Activated naive CD8-positive, alpha-beta T cell treated with anti-CD3 and anti-CD28 coated beads for 36 hours (primary cell): Measurements from ENCODE around the gene SALL4. TPM values are rescaled to one million over a fixed set of nuclear protein-coding genes. Genes with fewer than 3 reads are reported as not detected.

Experiments used
- DNase-seq: peaks from one replicate; pipeline ENCODE4 v3.0.0; 2021
- H3K27ac Mint-ChIP-seq: one replicate; pipeline ENCODE4 v1.8.0; 2022; ENCODE audit warnings: mild to moderate bottlenecking, moderate library complexity, mixed read lengths
- H3K27me3 Mint-ChIP-seq: one replicate; pipeline ENCODE4 v1.8.0; 2022; ENCODE audit warnings: mild to moderate bottlenecking, mixed read lengths
- H3K36me3 Mint-ChIP-seq: one replicate; pipeline ENCODE4 v1.8.0; 2021; ENCODE audit warnings: mild to moderate bottlenecking, mixed read lengths
- H3K4me1 Mint-ChIP-seq: one replicate; pipeline ENCODE4 v1.8.0; 2021; ENCODE audit warnings: mixed read lengths
- H3K4me3 Mint-ChIP-seq: one replicate; pipeline ENCODE4 v1.8.0; 2022; ENCODE audit warnings: mild to moderate bottlenecking, moderate library complexity, mixed read lengths
- H3K9me3 Mint-ChIP-seq: one replicate; pipeline ENCODE4 v1.8.0; 2022; ENCODE audit warnings: mixed read lengths
- total RNA-seq, 2 experiments: library from RNA; stranded (reverse); gene quantifications; one replicate each; pipeline ENCODE4 v1.2.3, GENCODE V29; 2021

SALL4 gene
- total RNA-seq, 2 experiments from 2014 or later = 0.43 to 0.66 TPM

DNA sequence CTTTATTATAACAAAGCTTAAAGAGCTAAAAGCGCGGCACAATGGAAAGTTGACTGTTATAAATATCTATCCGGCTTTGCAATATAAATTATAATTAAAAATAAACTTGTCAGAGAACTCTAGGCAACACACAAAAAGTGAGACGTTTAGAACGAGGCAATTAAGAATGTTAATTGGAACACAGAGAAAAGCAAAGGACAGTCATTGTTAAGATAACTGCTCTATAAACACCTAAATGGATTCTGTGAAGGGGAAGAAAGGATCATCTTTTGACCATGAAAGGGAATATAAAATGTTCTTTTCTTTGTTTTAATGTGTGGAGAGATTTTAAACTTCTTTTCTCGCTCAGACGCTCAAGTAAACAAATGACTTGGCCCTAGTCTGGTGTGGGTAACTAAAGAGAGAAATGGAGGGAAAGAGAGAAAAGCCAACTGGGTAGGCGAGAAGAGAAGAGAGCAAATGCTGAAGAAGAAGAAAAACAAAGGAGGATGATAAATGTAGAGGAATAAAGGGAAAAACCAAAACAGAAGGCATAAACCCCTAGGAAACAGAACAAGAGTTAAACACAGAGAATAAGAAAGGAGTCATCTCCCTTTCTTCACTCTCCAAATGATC, 9.3 kb upstream of the SALL4 start:
- no peak overlapping the region for H3K27ac Mint-ChIP-seq
- DNase-seq = no peak
- H3K9me3 Mint-ChIP-seq = no peaks in the 10 kb centered on the region
- no peaks in the 10 kb centered on the region for H3K36me3 Mint-ChIP-seq
- peaks cover 7% of the 10 kb centered on the region for H3K27me3 Mint-ChIP-seq
- H3K4me3 Mint-ChIP-seq = no peak overlapping the region
- no peaks in the 10 kb centered on the region for H3K4me1 Mint-ChIP-seq

GRCh38 chr20:51811042-51811355, 8.7 kb upstream of the SALL4 start:
- Mint-ChIP-seq H3K4me3 (no peak overlapping the region), H3K36me3 (no peaks in the 10 kb centered on the region), H3K9me3 (no peaks in the 10 kb centered on the region), H3K27me3 (peaks cover 7% of the 10 kb centered on the region), H3K4me1 (no peaks in the 10 kb centered on the region), H3K27ac (no peak overlapping the region)
- DNase-seq = no peak

DNA sequence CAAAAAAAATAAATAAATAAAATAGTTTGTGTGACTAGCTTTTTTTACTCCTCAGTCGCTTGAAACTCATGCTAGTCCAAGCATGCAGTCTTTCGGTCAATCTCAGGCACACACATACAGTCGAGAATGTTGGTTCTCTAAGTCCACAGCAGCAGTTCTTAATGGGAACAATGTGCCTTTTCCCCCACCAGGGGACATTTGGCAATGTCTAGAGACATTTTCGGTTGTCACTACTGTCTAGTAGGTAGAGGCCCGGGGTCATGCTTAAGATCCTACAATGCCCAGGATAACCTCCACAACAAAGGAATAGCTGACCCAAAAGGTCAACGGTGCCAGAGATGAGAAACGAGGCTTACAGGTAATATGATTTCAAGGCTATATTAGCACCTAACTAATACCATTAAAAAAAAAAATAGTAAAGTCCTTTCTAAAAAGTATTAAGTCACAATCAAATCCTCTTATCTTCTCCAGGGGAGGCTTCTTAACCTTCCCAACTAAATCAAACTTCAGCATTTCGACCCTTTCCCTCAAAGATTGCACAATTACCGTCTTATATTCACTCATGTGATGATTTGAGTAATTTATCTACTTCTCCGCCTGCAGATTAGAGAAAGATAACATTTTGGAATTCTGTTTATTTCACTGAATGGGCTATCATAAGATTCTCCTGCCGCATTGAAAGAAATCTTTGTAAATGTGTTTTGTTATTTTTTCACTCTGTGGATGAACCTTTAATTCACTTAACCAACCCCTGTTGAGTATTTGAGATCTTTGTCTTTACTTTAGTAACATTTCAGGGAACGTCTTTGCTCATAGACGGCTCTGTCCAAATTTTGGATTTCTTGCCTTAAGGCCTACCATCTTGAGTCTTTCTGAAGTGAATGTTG, 8.1 kb upstream of the SALL4 start:
- Mint-ChIP-seq H3K4me1 (no peaks in the 10 kb centered on the region), H3K27ac (no peak overlapping the region), H3K4me3 (no peak overlapping the region), H3K27me3 (peaks cover 7% of the 10 kb centered on the region), H3K36me3 (no peaks in the 10 kb centered on the region), H3K9me3 (no peaks in the 10 kb centered on the region)
- no peak for DNase-seq

- H3K4me3 Mint-ChIP-seq = no peak overlapping the region
- peaks cover 24% of the 10 kb centered on the region for H3K27me3 Mint-ChIP-seq
- H3K4me1 Mint-ChIP-seq = no peaks in the 10 kb centered on the region
- H3K27ac Mint-ChIP-seq = no peak overlapping the region
- H3K36me3 Mint-ChIP-seq = no peaks in the 10 kb centered on the region
- no peaks in the 10 kb centered on the region for H3K9me3 Mint-ChIP-seq
- DNase-seq = no peak
Observed at GRCh38 chr20:51807720-51808250, 5.5 kb upstream of the SALL4 start.

- H3K4me3 Mint-ChIP-seq = no peak overlapping the region
- peaks cover 52% of the 10 kb centered on the region for H3K27me3 Mint-ChIP-seq
- H3K9me3 Mint-ChIP-seq = no peaks in the 10 kb centered on the region
- no peak for DNase-seq
- no peak overlapping the region for H3K27ac Mint-ChIP-seq
- H3K4me1 Mint-ChIP-seq = peaks cover 4% of the 10 kb centered on the region
- H3K36me3 Mint-ChIP-seq = no peaks in the 10 kb centered on the region
Observed at GRCh38 chr20:51804754-51805153, 2.4 kb upstream of the SALL4 start.

- Mint-ChIP-seq H3K27ac (no peak overlapping the region), H3K4me3 (no peak overlapping the region), H3K4me1 (peaks cover 4% of the 10 kb centered on the region), H3K27me3 (peaks cover 66% of the 10 kb centered on the region), H3K9me3 (no peaks in the 10 kb centered on the region), H3K36me3 (no peaks in the 10 kb centered on the region)
- no peak for DNase-seq
Observed at GRCh38 chr20:51803148-51803854, 980 bp upstream of the SALL4 start.

DNA sequence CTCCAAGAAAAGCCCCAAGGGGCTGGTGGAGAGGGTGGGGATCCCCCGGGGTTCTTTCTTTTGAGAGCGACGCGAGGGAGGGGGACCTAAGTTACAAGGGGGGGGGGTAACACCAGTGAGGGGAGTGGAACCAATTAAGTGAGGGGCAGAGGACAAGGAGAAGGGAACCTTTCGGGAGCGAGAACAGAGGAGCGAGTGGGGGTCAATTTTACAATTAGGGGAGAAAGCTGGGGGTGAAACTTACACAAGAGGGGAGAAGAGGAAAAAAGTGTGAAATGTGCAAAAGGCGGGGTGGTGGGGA, 548 bp downstream of the SALL4 start:
- DNase-seq = no peak
- no peaks in the 10 kb centered on the region for H3K9me3 Mint-ChIP-seq
- no peak overlapping the region for H3K4me3 Mint-ChIP-seq
- no peaks in the 10 kb centered on the region for H3K36me3 Mint-ChIP-seq
- H3K4me1 Mint-ChIP-seq = peaks cover 4% of the 10 kb centered on the region
- H3K27me3 Mint-ChIP-seq = peaks cover 71% of the 10 kb centered on the region
- H3K27ac Mint-ChIP-seq = no peak overlapping the region

DNA sequence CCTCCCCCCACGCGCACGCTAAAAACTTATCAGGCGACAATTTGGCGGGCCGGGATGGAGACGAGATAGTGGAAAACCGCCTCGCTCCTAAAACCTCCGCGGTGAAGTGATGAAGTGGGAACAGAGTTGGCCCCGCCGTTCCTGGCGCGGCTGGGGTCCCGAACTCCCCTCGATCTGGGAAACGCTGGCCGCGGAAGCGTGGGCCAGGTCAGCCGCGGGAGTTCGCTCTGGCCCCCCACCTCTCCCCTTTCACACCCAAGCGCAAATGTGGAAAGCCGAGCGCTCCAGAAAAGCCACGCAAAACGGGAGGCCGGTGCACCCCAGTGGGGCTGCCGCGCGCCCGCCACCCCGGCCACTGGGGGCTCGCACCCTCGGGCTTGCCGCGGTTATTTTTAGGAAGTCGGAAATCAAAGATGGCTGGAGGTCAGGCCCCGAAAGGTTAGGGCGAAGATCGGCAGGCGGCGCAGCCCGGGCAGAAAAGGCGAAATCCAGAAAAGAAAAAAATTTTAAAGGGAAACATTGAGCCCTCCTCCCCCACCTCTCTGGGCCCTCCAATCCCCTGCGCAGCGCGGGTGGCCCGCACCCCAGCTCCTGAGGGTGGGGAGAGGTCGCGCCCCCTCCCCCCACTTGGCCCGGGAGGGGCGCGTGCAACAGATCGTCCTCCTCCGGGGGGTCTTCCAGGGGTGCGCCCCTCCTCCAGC, 1.0 kb downstream of the SALL4 start:
- Mint-ChIP-seq H3K27ac (no peak overlapping the region), H3K4me1 (peaks cover 4% of the 10 kb centered on the region), H3K4me3 (peak overlapping the region; percentile 47), H3K36me3 (no peaks in the 10 kb centered on the region), H3K9me3 (no peaks in the 10 kb centered on the region), H3K27me3 (peaks cover 72% of the 10 kb centered on the region)
- no peak for DNase-seq

GRCh38 chr20:51800872-51801121, 1.5 kb downstream of the SALL4 start:
- Mint-ChIP-seq H3K27me3 (peaks cover 76% of the 10 kb centered on the region), H3K27ac (no peak overlapping the region), H3K4me1 (peaks cover 4% of the 10 kb centered on the region), H3K4me3 (peak overlapping the region; percentile 47), H3K9me3 (no peaks in the 10 kb centered on the region), H3K36me3 (no peaks in the 10 kb centered on the region)
- DNase-seq = peak; percentile 12

DNA sequence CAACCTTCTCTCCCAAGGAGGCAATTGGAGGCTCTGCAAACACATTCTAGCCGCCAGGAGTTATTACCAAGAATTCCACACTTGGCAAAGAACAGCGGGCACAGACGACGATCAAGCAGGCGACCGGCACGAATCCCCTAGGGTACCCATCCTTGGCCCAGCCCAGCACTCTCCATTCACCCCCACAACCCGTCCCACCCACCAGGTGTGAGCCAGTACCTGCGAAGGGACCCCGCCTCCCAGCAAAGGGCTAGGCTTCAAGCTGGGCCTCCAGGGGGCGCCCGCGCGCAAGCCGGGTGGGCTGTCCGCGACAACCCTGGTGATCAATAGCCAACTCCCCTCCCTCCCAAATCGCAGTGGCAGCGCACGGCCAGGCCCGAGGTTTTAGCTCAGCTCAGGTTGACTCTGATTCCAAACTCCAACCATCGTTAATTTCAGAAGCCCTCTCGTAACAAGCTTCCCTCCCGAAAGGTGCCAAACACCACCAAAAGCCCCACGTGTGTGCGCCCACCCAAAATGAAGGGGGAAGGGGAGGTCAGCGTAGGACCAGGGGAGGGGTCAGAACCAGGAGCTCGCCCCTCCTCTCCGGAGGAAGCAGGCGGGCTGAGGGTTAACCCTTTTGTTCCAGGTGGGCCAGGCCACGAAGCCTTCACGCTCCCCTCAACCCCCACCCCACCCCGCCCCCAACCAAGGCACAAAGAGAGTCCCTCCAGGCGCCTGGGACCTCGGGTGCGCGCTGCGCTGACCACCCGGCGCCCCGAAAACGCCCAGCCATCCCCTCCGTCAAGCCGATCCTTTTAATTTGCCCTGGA, 2.1 kb downstream of the SALL4 start:
- Mint-ChIP-seq H3K27me3 (peaks cover 76% of the 10 kb centered on the region), H3K4me3 (peak overlapping the region; percentile 47), H3K36me3 (no peaks in the 10 kb centered on the region)

DNA sequence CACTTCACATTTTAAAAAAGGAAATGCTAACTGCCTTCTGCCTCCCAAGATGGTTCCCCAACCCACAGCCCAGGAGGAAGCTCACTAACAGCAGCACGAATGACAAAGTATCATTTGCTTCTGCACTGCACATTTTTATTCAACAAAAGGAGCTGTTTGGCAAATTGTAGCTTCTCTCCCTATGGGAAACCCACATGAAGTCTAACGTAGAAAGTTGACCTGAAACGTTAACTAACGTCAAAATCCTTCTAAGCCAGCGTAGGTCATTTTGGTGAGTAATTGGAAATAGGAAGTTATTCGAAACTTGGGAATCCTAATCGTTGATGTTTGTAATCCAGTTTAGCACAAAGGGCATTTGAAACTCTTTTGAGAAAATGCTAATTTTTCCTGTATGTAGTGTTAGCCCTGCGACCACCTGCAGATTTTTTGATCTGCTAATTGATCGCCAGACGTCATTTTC, 2.9 kb downstream of the SALL4 start:
- H3K36me3 Mint-ChIP-seq = no peaks in the 10 kb centered on the region
- H3K27ac Mint-ChIP-seq = no peak overlapping the region
- H3K4me3 Mint-ChIP-seq = no peak overlapping the region
- no peak for DNase-seq
- H3K27me3 Mint-ChIP-seq = peaks cover 75% of the 10 kb centered on the region
- H3K9me3 Mint-ChIP-seq = no peaks in the 10 kb centered on the region
- H3K4me1 Mint-ChIP-seq = peaks cover 4% of the 10 kb centered on the region

More for the DNA sequence above, 2.1 kb downstream of the SALL4 start:
- peak; percentile 78 for DNase-seq
- Mint-ChIP-seq H3K27ac (no peak overlapping the region), H3K4me1 (peaks cover 4% of the 10 kb centered on the region), H3K9me3 (no peaks in the 10 kb centered on the region)

GRCh38 chr20:51797357-51798025, 4.8 kb downstream of the SALL4 start:
- no peak overlapping the region for H3K4me3 Mint-ChIP-seq
- H3K27ac Mint-ChIP-seq = no peak overlapping the region
- peaks cover 66% of the 10 kb centered on the region for H3K27me3 Mint-ChIP-seq
- H3K9me3 Mint-ChIP-seq = no peaks in the 10 kb centered on the region
- peaks cover 4% of the 10 kb centered on the region for H3K4me1 Mint-ChIP-seq
- DNase-seq = no peak
- no peaks in the 10 kb centered on the region for H3K36me3 Mint-ChIP-seq

GRCh38 chr20:51796340-51796739, 6.0 kb downstream of the SALL4 start:
- H3K4me1 Mint-ChIP-seq = peaks cover 4% of the 10 kb centered on the region
- no peak for DNase-seq
- no peaks in the 10 kb centered on the region for H3K9me3 Mint-ChIP-seq
- no peaks in the 10 kb centered on the region for H3K36me3 Mint-ChIP-seq
- H3K4me3 Mint-ChIP-seq = no peak overlapping the region
- H3K27me3 Mint-ChIP-seq = peaks cover 56% of the 10 kb centered on the region
- H3K27ac Mint-ChIP-seq = no peak overlapping the region

DNA sequence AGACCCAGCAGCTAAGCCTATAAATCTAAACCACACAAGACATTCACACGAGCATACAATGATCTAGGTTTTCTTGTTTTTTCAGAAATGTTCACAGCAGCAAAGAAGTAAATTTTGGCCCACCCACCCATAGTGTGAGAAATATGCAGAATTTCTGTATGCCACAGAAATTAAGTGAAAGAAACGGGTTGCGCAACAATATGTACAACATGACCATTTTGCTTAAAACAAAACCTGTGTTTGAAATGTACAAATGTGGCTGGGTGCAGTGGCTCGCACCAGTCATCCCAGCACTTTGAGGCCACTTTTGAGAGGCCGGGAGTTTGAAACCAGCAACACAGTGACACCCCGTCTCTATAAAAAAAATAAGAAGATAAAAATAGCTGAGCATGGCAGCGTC, 9.4 kb downstream of the SALL4 start:
- peaks cover 24% of the 10 kb centered on the region for H3K27me3 Mint-ChIP-seq
- no peak for DNase-seq
- no peaks in the 10 kb centered on the region for H3K9me3 Mint-ChIP-seq
- H3K27ac Mint-ChIP-seq = no peak overlapping the region
- H3K4me3 Mint-ChIP-seq = no peak overlapping the region
- H3K4me1 Mint-ChIP-seq = no peaks in the 10 kb centered on the region
- H3K36me3 Mint-ChIP-seq = no peaks in the 10 kb centered on the region
